ENCODE results near the gene ATP5PF. TPM values are rescaled to one million over a fixed set of nuclear protein-coding genes. Genes with fewer than 3 reads are reported as not detected.

The ATP5PF gene
- total RNA-seq, 1 experiment from 2014 or later: 185 TPM

DNA sequence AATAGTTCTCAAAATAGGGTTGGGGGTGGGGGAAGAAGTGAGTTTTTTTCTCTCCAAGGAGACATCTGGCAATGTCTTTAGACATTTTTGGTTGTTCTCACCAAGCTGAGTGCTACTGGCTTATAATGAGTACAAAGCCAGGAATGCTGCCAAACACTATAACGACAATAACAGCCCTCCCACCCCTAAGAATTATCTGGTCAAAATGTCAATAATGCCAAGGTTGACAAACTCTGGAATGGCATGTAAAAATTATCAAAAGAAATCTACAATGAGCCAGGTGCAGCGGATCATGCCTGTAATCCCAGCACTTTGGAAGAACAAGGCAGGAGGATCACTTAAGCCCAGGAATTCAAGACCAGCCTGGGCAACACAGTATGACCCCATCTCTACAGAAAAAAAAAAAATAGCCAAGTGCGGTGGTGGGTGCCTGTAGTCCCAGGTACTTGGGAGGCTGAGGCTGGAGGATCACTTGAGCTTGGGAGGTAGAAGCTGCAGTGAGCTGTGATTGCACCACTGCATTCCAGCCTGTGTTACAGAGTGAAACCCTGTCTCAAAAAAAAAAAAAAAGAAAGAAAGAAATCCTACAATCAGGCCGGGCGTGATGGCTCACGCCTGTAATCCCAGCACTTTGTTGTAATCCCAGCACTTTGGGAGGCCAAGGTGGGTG is 2.5 kb downstream of the ATP5PF start:
- intact Hi-C loops (cut with micrococcal nuclease; ENCODE audit: unreplicated experiment): loop anchor here (10.0 kb wide), 1 partner anchor 133 kb away; no protein-coding TSS in a partner anchor
- POLR2A ChIA-PET (ENCODE audit: low non-redundant PET): no interaction called here
- TF ChIP-seq, protein P1, sequence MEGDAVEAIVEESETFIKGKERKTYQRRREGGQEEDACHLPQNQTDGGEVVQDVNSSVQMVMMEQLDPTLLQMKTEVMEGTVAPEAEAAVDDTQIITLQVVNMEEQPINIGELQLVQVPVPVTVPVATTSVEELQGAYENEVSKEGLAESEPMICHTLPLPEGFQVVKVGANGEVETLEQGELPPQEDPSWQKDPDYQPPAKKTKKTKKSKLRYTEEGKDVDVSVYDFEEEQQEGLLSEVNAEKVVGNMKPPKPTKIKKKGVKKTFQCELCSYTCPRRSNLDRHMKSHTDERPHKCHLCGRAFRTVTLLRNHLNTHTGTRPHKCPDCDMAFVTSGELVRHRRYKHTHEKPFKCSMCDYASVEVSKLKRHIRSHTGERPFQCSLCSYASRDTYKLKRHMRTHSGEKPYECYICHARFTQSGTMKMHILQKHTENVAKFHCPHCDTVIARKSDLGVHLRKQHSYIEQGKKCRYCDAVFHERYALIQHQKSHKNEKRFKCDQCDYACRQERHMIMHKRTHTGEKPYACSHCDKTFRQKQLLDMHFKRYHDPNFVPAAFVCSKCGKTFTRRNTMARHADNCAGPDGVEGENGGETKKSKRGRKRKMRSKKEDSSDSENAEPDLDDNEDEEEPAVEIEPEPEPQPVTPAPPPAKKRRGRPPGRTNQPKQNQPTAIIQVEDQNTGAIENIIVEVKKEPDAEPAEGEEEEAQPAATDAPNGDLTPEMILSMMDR (conservative IDR thresholded peaks at IDR 0.05; ENCODE audit: low read depth, low read length): no peak
- no peak for TF ChIP-seq EZH2 (IDR thresholded peaks at IDR 0.05; ENCODE audit: borderline replicate concordance, low read depth, low read length, poor library complexity, severe bottlenecking)
- H3K9me3 ChIP-seq (ENCODE audit: low read depth, low read length, poor library complexity, severe bottlenecking): no peaks in the 10 kb centered on the region
- no peaks in the 10 kb centered on the region for H3K27me3 ChIP-seq (replicated peaks; ENCODE audit: insufficient read depth, low read depth, low read length, poor library complexity)
- no peak overlapping the region for H3K27ac ChIP-seq (ENCODE audit: low read depth, low read length, poor library complexity, severe bottlenecking)
- no peak for DNase-seq (ENCODE audit: low spot score)
- no peak overlapping the region for H3K4me3 ChIP-seq (ENCODE audit: low read depth, low read length, poor library complexity, severe bottlenecking)
- no TSS peak for BruUV-seq (replicated peaks)
- peaks cover 13% of the 10 kb centered on the region for H3K4me1 ChIP-seq (ENCODE audit: insufficient read depth, low read length, poor library complexity, severe bottlenecking)
- CTCF ChIA-PET: no interaction called here
- H3K36me3 ChIP-seq (ENCODE audit: insufficient read depth, low read length, poor library complexity, severe bottlenecking): peaks cover 30% of the 10 kb centered on the region

DNA sequence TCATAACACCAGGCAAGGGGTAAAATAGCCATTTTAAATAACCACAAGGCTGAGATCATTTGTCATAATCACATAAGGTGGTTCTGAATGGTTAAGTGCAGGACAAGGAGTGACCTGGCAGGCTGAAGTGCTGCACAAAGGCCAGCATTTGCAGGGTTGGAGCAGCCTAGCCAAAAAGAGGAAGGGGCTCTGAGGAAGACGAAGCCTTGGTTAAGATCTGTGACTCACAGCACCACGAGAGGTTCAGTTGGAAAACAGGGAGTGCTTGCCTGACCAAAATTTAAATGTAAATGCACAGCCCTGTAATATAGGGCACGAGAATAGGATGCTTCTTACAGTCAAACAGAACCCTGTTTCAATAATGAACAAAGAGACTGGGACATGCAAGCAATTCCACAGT is 12.1 kb downstream of the ATP5PF start:
- H3K4me3 ChIP-seq (ENCODE audit: low read depth, low read length, poor library complexity, severe bottlenecking): no peak overlapping the region
- no peak overlapping the region for H3K27ac ChIP-seq (ENCODE audit: low read depth, low read length, poor library complexity, severe bottlenecking)
- no peaks in the 10 kb centered on the region for H3K9me3 ChIP-seq (ENCODE audit: low read depth, low read length, poor library complexity, severe bottlenecking)
- POLR2A ChIA-PET (ENCODE audit: low non-redundant PET): no interaction called here
- no peaks in the 10 kb centered on the region for H3K4me1 ChIP-seq (ENCODE audit: insufficient read depth, low read length, poor library complexity, severe bottlenecking)
- H3K27me3 ChIP-seq (replicated peaks; ENCODE audit: insufficient read depth, low read depth, low read length, poor library complexity): no peaks in the 10 kb centered on the region
- H3K36me3 ChIP-seq (ENCODE audit: insufficient read depth, low read length, poor library complexity, severe bottlenecking): peaks cover 45% of the 10 kb centered on the region
- no peak for DNase-seq (ENCODE audit: low spot score)
- TF ChIP-seq, protein P1 (conservative IDR thresholded peaks at IDR 0.05; ENCODE audit: low read depth, low read length): no peak
- no peak for TF ChIP-seq EZH2 (IDR thresholded peaks at IDR 0.05; ENCODE audit: borderline replicate concordance, low read depth, low read length, poor library complexity, severe bottlenecking)
- CTCF ChIA-PET: no interaction called here
- intact Hi-C loops (cut with micrococcal nuclease; ENCODE audit: unreplicated experiment): no loop called here
- no TSS peak for BruUV-seq (replicated peaks)

DNA sequence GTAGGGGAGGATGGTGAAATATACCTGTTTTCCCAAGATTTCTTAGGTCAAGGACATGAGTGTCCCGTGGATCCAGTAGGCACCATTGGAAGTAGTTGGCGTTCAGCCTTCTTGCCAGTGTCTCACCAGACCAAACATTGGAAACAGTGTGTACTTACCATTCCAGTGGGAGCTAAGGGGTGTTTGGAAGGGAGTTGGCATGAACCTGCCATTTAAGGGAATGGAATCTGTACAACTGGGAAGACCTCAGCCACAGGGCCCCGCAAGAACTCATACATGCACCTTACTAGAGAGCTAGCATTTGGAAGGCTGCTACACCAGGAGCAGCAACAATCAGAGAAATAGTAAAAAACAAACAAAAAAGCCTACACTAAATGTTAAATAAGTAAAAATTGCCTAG is 12.7 kb downstream of the ATP5PF start:
- peaks cover 38% of the 10 kb centered on the region for H3K36me3 ChIP-seq (ENCODE audit: insufficient read depth, low read length, poor library complexity, severe bottlenecking)

More for the DNA sequence above, 12.7 kb downstream of the ATP5PF start:
- ChIA-PET POLR2A (ENCODE audit: low non-redundant PET) (no interaction called here), CTCF (no interaction called here)
- no peaks in the 10 kb centered on the region for H3K9me3 ChIP-seq (ENCODE audit: low read depth, low read length, poor library complexity, severe bottlenecking)
- intact Hi-C loops (cut with micrococcal nuclease; ENCODE audit: unreplicated experiment): no loop called here
- BruUV-seq (replicated peaks): no TSS peak
- no peak overlapping the region for H3K27ac ChIP-seq (ENCODE audit: low read depth, low read length, poor library complexity, severe bottlenecking)
- H3K4me3 ChIP-seq (ENCODE audit: low read depth, low read length, poor library complexity, severe bottlenecking): no peak overlapping the region
- DNase-seq (ENCODE audit: low spot score): no peak
- H3K27me3 ChIP-seq (replicated peaks; ENCODE audit: insufficient read depth, low read depth, low read length, poor library complexity): no peaks in the 10 kb centered on the region
- TF ChIP-seq EZH2 (IDR thresholded peaks at IDR 0.05; ENCODE audit: borderline replicate concordance, low read depth, low read length, poor library complexity, severe bottlenecking): no peak
- TF ChIP-seq, protein P1 (conservative IDR thresholded peaks at IDR 0.05; ENCODE audit: low read depth, low read length): no peak
- no peaks in the 10 kb centered on the region for H3K4me1 ChIP-seq (ENCODE audit: insufficient read depth, low read length, poor library complexity, severe bottlenecking)
